Lower leg skin (tissue), 3 donors: ENCODE measurements around the gene SYNGAP1.

Source experiments
- CTCF ChIP-seq, 3 donors: fragments of 450-650 bp; IDR thresholded peaks; one replicate each; pipeline ENCODE4 v1.5.1; 2016; ENCODE audit warnings: antibody characterized with exemption in 3 of 3, mild to moderate bottlenecking in 3 of 3, moderate library complexity in 2 of 3
- POLR2A ChIP-seq, 2 donors: fragments of 450-650 bp; IDR thresholded peaks; one replicate each; pipeline ENCODE4 v1.6.1; 2016 to 2017; ENCODE audit warnings: antibody characterized with exemption in 2 of 2, mild to moderate bottlenecking in 1 of 2, moderate library complexity in 1 of 2

- TF ChIP-seq CTCF (IDR thresholded peaks at IDR 0.05) = no peak
- no peak for TF ChIP-seq POLR2A (IDR thresholded peaks at IDR 0.05)
Measured at GRCh38 chr6:33417128-33417902, 2.5 kb upstream of the SYNGAP1 start.
